AG09309 (cell line): ENCODE results near the gene TNFAIP3.
A peak's percentile ranks its signal among the peaks of the same experiment; 100 is the strongest.

ENCODE experiments used
- DNase-seq: peaks from one replicate; pipeline ENCODE4 v3.0.0-alpha.2; 2010; ENCODE audit warnings: low read depth
- H3K4me3 ChIP-seq: 2 replicates; pipeline ENCODE4 v1.5.1; 2011; ENCODE audit warnings: mild to moderate bottlenecking, low read depth, low read length, moderate library complexity; ENCODE audit not compliant: control insufficient read depth
- TF ChIP-seq, protein P1 (sequence below): IDR thresholded peaks from 2 replicates; pipeline ENCODE4 v1.5.1; 2011; ENCODE audit warnings: mild to moderate bottlenecking, low read depth, low read length, inconsistent platforms; ENCODE audit not compliant: insufficient read depth, control insufficient read depth; ENCODE audit errors: missing control alignments

Gene TNFAIP3

GRCh38 chr6:137869549-137870307 is 2.7 kb downstream of the TNFAIP3 start:
- H3K4me3 ChIP-seq = peak overlapping the region; percentile 91
- DNase-seq = no peak
- TF ChIP-seq, protein P1, sequence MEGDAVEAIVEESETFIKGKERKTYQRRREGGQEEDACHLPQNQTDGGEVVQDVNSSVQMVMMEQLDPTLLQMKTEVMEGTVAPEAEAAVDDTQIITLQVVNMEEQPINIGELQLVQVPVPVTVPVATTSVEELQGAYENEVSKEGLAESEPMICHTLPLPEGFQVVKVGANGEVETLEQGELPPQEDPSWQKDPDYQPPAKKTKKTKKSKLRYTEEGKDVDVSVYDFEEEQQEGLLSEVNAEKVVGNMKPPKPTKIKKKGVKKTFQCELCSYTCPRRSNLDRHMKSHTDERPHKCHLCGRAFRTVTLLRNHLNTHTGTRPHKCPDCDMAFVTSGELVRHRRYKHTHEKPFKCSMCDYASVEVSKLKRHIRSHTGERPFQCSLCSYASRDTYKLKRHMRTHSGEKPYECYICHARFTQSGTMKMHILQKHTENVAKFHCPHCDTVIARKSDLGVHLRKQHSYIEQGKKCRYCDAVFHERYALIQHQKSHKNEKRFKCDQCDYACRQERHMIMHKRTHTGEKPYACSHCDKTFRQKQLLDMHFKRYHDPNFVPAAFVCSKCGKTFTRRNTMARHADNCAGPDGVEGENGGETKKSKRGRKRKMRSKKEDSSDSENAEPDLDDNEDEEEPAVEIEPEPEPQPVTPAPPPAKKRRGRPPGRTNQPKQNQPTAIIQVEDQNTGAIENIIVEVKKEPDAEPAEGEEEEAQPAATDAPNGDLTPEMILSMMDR = no peak

GRCh38 chr6:137870308-137870644 is 3.2 kb downstream of the TNFAIP3 start:
- DNase-seq = no peak
- TF ChIP-seq, protein P1 = no peak
- H3K4me3 ChIP-seq = peak overlapping the region; percentile 91

DNA sequence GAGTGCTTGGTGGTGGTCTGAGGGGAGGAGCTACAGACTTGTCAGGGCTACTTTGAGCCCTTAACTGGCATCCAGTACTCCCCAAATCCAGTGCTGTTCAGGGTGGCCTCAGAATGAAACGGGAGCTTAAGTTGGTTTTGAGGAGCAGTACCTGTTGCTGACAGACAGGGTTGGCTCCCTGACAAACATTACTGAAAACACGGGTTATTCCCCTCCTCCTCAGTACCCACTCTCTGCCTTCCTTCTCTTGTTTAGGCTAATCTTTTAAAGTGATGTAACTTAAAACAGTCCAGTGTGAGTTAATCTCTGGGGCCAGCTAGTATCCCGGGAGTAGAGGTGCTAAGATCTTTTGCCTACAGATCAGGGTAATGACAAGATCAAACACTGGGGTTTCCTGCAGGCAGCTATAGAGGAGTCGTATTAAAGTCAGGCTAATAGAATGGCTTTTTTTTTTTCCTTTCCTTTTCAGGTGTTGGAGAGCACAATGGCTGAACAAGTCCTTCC is 3.7 kb downstream of the TNFAIP3 start:
- H3K4me3 ChIP-seq = peak overlapping the region; percentile 91
- DNase-seq = no peak
- TF ChIP-seq, protein P1 = peak; percentile 29

GRCh38 chr6:137871291-137871690 is 4.2 kb downstream of the TNFAIP3 start:
- TF ChIP-seq, protein P1 = no peak
- no peak for DNase-seq
- peak overlapping the region; percentile 91 for H3K4me3 ChIP-seq

DNA sequence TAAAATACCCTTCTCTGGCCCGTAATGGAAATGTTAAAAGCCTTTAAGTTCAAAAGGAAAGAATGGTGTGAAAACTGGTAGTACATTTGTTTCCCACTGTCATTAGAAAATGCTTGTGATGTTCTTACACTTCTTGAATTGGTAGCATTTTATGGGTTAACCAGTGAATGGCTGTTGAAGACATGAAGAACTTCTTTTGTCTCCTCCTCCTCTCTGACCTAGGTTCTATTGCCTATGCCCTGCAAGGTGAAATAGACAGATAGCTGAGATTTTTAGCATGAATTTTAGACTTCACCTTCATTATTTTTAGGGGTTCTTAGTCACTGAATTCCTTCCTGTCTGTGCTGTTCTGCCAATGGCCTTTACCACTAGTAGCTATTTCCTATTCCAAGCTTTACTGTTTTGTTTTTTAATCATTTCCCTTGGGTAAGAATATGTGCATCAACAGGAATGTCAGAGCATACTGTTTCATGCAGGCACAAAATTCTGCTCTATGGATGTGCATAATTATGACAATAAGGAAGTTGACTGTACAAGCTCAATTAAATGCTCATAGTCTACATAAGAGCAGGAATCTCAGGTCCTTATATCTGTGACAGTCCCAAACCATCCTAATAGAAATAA is 4.9 kb downstream of the TNFAIP3 start:
- no peak for DNase-seq
- peak overlapping the region; percentile 91 for H3K4me3 ChIP-seq
- TF ChIP-seq, protein P1 = no peak

GRCh38 chr6:137872581-137873115 is 5.6 kb downstream of the TNFAIP3 start:
- TF ChIP-seq, protein P1 = no peak
- peak overlapping the region; percentile 4 for H3K4me3 ChIP-seq
- DNase-seq = no peak
